Psoas muscle (tissue), 8 donors: ENCODE measurements around the gene COA8. TPM values are rescaled to one million over a fixed set of nuclear protein-coding genes. Genes with fewer than 3 reads are reported as not detected.

Experiments used
- ATAC-seq, 4 donors: fragments of 200-7000 bp; cut with Tn5 transposase; one replicate each; pipeline ENCODE4 v1.9.1; 2020; ENCODE audit warnings: moderate library complexity in 3 of 4, mild to moderate bottlenecking in 2 of 4
- DNase-seq, 2 donors: peaks; one replicate each; pipeline ENCODE4 v3.0.0-alpha.2; 2020
- H3K27ac ChIP-seq: fragments of 200-600 bp; one replicate; pipeline ENCODE4 v1.8.0; 2022
- H3K27me3 ChIP-seq, 3 donors: fragments of 200-600 bp in 1 of 3; one replicate each; pipeline versions ENCODE4 v1.6.1 to v1.8.0; 2013 to 2022; ENCODE audit warnings: low read length in 2 of 3, mild to moderate bottlenecking in 2 of 3, moderate library complexity in 1 of 3; ENCODE audit not compliant: insufficient read depth in 3 of 3
- H3K36me3 ChIP-seq, 2 donors: fragments of 200-600 bp in 1 of 2; one replicate each; pipeline versions ENCODE4 v1.6.1 to v1.8.0; 2013 to 2022; ENCODE audit warnings: low read depth in 1 of 2, mild to moderate bottlenecking in 1 of 2, moderate library complexity in 1 of 2; ENCODE audit not compliant: insufficient read depth in 1 of 2
- H3K4me1 ChIP-seq: fragments of 200-600 bp; one replicate; pipeline ENCODE4 v1.8.0; 2022
- H3K4me3 ChIP-seq: fragments of 200-600 bp; one replicate; pipeline ENCODE4 v1.8.0; 2022; ENCODE audit warnings: mild to moderate bottlenecking
- H3K9me3 ChIP-seq: fragments of 200-600 bp; one replicate; pipeline ENCODE4 v1.8.0; 2022
- WGBS, 3 donors: extraction: QIAGEN DNeasy Blood & Tissue Kit; methylation state at CpG; one replicate each; pipeline versions ENCODE4 v1.1.6 to v1.1.7; 2013; 5-methylcytosine and 5-hydroxymethylcytosine counted together
- intact Hi-C, 2 donors: fragments of 100-400 bp; cut with DNase I; formaldehyde crosslinking; loops; one replicate each; pipeline versions ENCODE4 v1.11.0 to v1.14.2; 2022
- polyA plus RNA-seq, 3 donors: library from polyadenylated mRNA; stranded (reverse); fragments of 200-250 nt; gene quantifications; one replicate each; pipeline ENCODE4 v1.2.3, GENCODE V29; 2013
- total RNA-seq, 4 donors: library from RNA; stranded (reverse); fragmentation: NEBNext Ultra II Directional in 2 of 4; extraction: Animal tissue kit (Norgen Biotek cat#: 25700) in 2 of 4; gene quantifications; one replicate each; pipeline versions ENCODE4 v1.2.1 to v1.2.4, GENCODE V29; 2021 to 2023
- TF ChIP-seq, protein P1 (sequence below): fragments of 200-600 bp; IDR thresholded peaks from one replicate; pipeline ENCODE4 v1.8.0; 2022; ENCODE audit warnings: antibody characterized with exemption
- donor health status: healthy with polysubstance abuse.
- donor health status: DM: no; HTN: no; CAD: no; lungs with moderate emphysema.
- donor health status: Bipolar disorder and iron deficiency.
- donor health status: healthy.
- donor health status: DM: yes; HTN: yes; CAD: no.
- donor health status: DM: no; HTN: no; CAD: no.
- donor health status: DM: no; HTN: no; CAD: no.
- donor health status: DM: yes; HTN: yes; CAD: no.

COA8 gene
- total and polyA plus RNA-seq, 7 donors, result 73.6 to 171 (median 101) TPM

DNA sequence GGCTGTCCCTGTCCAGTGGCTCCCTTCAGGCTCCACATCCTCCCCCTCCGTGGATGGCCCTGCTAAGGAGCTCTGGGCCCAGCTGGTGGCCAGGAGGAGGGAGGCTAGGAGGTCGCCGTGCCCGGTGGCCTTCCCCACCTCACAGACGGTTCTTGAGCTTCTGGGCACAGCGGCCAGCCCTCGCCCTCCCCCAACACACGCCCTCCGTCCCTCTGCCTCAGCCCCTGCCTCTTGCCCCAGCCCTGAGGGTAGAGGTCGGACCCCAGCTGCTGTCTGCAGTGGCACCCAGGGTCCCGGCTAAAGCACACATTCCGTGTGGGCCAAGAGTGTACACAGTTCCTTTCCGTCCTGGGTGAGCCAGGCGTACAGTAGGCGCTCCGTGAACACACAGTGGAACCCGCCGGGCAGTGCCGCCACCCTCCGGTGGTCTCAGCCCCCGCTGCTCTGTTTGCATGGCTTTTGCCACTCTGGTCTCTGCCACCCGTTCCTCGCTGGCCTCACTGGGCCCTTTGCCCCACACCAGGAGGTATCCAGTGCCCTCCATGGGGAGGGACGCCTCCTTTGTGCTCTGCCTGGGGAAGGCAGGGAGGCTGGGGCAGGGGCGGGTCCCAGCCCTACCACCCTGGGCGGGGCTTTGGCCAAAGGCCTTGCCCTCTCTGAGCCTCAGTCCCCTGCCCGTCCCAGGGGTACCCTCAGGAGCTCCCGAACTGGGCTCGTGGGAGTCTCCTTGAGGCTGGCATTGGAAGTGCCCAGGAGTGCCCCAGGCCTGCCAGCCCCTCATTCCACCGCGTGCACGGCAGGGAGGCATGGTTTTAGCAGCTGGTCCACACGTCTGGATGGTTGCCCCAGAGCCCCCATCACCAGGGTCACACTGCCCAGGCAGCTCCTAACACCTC is 20.8 kb upstream of the COA8 start:
- H3K27me3 ChIP-seq, result no peaks in the 10 kb centered on the region
- intact Hi-C loops, result loop anchor here in 1 of 2 donors (10.0 kb wide), 1 partner anchor 47 kb away; no protein-coding TSS in a partner anchor
- DNase-seq (peak; percentile 22 to 57), ATAC-seq (no peak)
- H3K4me3 ChIP-seq, result no peak overlapping the region
- no peak overlapping the region for H3K27ac ChIP-seq
- no peaks in the 10 kb centered on the region for H3K36me3 ChIP-seq
- TF ChIP-seq, protein P1, sequence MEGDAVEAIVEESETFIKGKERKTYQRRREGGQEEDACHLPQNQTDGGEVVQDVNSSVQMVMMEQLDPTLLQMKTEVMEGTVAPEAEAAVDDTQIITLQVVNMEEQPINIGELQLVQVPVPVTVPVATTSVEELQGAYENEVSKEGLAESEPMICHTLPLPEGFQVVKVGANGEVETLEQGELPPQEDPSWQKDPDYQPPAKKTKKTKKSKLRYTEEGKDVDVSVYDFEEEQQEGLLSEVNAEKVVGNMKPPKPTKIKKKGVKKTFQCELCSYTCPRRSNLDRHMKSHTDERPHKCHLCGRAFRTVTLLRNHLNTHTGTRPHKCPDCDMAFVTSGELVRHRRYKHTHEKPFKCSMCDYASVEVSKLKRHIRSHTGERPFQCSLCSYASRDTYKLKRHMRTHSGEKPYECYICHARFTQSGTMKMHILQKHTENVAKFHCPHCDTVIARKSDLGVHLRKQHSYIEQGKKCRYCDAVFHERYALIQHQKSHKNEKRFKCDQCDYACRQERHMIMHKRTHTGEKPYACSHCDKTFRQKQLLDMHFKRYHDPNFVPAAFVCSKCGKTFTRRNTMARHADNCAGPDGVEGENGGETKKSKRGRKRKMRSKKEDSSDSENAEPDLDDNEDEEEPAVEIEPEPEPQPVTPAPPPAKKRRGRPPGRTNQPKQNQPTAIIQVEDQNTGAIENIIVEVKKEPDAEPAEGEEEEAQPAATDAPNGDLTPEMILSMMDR, result no peak
- H3K9me3 ChIP-seq, result no peaks in the 10 kb centered on the region
- peaks cover 56% of the 10 kb centered on the region for H3K4me1 ChIP-seq
- WGBS, 3 donors, result 55 to 56% (median 55%) methylated on average over 26 to 33 of the region's 33 CpGs

DNA sequence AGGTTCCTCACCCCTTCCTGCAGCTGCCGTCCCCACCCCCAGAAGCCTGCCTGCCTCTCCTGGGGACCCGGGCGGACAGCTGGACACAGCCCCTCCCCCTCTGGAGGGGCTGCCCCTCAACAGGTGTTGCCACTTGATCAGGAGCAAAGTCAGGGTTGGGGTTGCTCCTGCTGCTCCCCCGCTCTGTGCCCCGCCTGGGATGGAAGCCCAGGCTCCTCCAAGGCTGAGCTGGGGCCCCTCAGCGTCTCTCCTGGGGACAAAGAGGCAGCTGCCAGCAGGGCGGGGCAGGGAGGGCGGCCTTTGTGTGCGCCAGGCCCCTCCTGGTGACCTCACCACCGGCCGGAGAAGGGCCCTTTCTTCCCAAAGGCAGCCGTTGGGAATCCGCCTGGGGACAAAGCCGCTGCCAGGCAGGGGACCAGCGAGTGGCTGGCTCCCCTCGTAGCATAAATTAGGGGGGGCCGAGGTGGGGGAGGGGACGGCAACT is 20.1 kb upstream of the COA8 start:
- Histone ChIP-seq H3K27me3 (no peaks in the 10 kb centered on the region), H3K27ac (no peak overlapping the region), H3K9me3 (no peaks in the 10 kb centered on the region), H3K4me1 (peaks cover 56% of the 10 kb centered on the region), H3K36me3 (no peaks in the 10 kb centered on the region), H3K4me3 (no peak overlapping the region)
- ATAC-seq, result no peak
- WGBS, 3 donors, result 10 to 18% (median 15%) methylated on average over 14 to 18 of the region's 18 CpGs
- intact Hi-C loops, result loop anchor here in 1 of 2 donors (10.0 kb wide), 1 partner anchor 48 kb away; no protein-coding TSS in a partner anchor
- TF ChIP-seq, protein P1, result no peak
- DNase-seq, result peak; percentile 73 to 84

DNA sequence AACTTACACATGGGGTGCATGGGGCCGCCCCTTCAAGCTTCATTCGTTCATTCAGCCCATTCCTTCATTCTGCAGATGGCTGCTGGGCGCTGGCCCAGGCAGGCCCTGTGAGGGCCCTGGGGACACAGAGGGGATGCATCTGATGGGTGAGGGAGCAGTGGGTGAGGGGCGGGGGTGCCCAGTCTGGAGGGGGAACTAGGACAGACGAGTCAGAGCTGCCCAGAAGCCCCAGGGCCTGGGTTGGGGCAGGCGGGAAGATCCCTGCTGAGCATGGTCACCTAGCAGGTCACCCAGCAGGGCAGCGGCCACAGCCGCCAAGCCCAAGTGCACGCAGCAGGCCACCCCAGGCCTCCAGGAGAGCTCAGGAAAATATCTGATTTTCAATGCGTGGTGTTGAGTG is 19.6 kb upstream of the COA8 start:
- no peak overlapping the region for H3K4me3 ChIP-seq
- peak; percentile 19 to 52 for DNase-seq
- H3K4me1 ChIP-seq, result peaks cover 55% of the 10 kb centered on the region

DNA sequence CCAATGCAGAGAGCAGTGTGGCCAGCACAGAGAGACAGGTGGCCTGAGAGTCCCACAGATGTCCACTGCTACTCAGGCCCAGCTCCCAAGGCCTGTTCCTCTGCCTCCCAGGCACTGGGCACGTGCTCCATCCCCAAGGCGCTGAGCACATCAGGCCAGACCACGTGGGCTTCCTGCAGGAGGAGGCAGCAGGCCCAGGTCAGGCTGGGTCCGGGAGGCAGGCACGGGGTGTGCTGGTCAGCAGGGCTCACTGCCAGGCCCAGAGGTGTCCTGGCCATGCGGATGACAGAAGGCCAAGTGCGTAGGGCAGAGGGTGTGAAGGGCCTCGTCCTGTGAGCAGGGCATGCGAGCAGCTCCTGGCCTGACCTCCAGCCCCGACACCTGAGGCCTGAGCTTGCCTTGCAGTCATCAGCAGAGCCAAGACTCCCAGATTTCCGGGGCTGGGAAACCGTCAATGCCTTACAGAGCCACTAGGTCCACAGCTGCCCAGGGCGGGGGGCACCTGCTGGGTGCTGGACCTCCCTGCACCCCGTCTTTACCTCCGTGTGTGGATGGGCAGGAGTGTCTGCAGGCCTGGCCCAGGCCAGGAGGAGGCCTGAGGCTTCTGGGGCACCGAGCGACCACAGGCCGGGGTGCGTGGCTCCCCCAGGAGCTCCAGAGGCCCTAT is 18.9 kb upstream of the COA8 start:
- peaks cover 48% of the 10 kb centered on the region for H3K4me1 ChIP-seq
- intact Hi-C loops, result loop anchor here in 1 of 2 donors (10.0 kb wide), 1 partner anchor 49 kb away; no protein-coding TSS in a partner anchor
- no peak overlapping the region for H3K27ac ChIP-seq

More for the DNA sequence above, 19.6 kb upstream of the COA8 start:
- intact Hi-C loops, result loop anchor here in 1 of 2 donors (10.0 kb wide), 1 partner anchor 48 kb away; no protein-coding TSS in a partner anchor
- Histone ChIP-seq H3K27me3 (no peaks in the 10 kb centered on the region), H3K27ac (no peak overlapping the region), H3K9me3 (no peaks in the 10 kb centered on the region), H3K36me3 (no peaks in the 10 kb centered on the region)
- TF ChIP-seq, protein P1, result no peak
- 72 to 75% (median 72%) methylated on average over 8 to 10 of the region's 10 CpGs for WGBS, 3 donors
- no peak for ATAC-seq

More for the DNA sequence above, 18.9 kb upstream of the COA8 start:
- Histone ChIP-seq H3K27me3 (no peaks in the 10 kb centered on the region), H3K36me3 (no peaks in the 10 kb centered on the region), H3K9me3 (no peaks in the 10 kb centered on the region), H3K4me3 (no peak overlapping the region)
- ATAC-seq (peak; percentile 13 to 67 (median 33)), DNase-seq (peak; percentile 57 to 75)
- 46 to 67% (median 48%) methylated on average over 15 to 19 of the region's 19 CpGs for WGBS, 3 donors
- TF ChIP-seq, protein P1, result no peak
